K562 (cell line): ENCODE data around the gene RNF121. TPM values are rescaled to one million over a fixed set of nuclear protein-coding genes. Genes with fewer than 3 reads are reported as not detected.
A peak's percentile ranks its signal among the peaks of the same experiment; 100 is the strongest.

Source experiments
- ATAC-seq: fragments of 200-7000 bp; cut with Tn5 transposase; 3 replicates; pipeline ENCODE4 v1.9.1; 2020; ENCODE audit warnings: moderate library complexity
- BruUV-seq: library from RNA; stranded (reverse); fragments of 400-500 nt; replicated peaks from 2 replicates; lab custom pipeline; 2021; lab: Mats Ljungman, UMichigan
- CTCF ChIA-PET: fragments of 300-600 bp; formaldehyde crosslinking; extraction: SDS; loops from one replicate; lab custom pipeline; 2021; ENCODE audit warnings: low intra/inter-chr PET ratio; lab: Yijun Ruan, JAX
- POLR2A ChIA-PET: fragments of 300-600, 350-650 bp; sonication (Branson Sonifier 250); formaldehyde crosslinking; extraction: SDS; loops from one replicate; lab custom pipeline; 2021; ENCODE audit warnings: antibody characterized with exemption, inconsistent platforms; lab: Yijun Ruan, JAX
- DNase-seq, 4 experiments: peaks; one replicate each; pipeline versions ENCODE4 v3.0.0 to v3.0.0-alpha.2; 2011 to 2018; ENCODE audit warnings: low spot score in 3 of 4, mixed read lengths in 3 of 4; ENCODE audit errors: extremely low read depth in 1 of 4
- FAIRE-seq: peaks from 2 replicates; lab custom pipeline; 2011; peaks lifted over from hg19 to GRCh38; lab: Jason Lieb, UNC
- H2AFZ ChIP-seq: 2 replicates; pipeline ENCODE4 v1.6.0; 2011; ENCODE audit warnings: low read depth, low read length, control low read depth, inconsistent platforms
- H3K27ac ChIP-seq: fragments of 200-600 bp; 3 replicates; pipeline ENCODE4 v1.8.0; 2011; ENCODE audit warnings: low read depth, mild to moderate bottlenecking, control low read depth, inconsistent platforms, low read length, moderate library complexity, mixed read lengths; ENCODE audit errors: extremely low read depth
- H3K27me3 ChIP-seq, 2 experiments: fragments of 300-600 bp in 1 of 2; 2 replicates in 1 of 2; 3 replicates in 1 of 2; pipeline versions ENCODE4 v1.6.0 to v1.8.0; 2011; ENCODE audit warnings: inconsistent platforms in 2 of 2, low read length in 2 of 2, mild to moderate bottlenecking in 1 of 2, mixed read lengths in 1 of 2, moderate library complexity in 1 of 2; ENCODE audit not compliant: control insufficient read depth in 2 of 2, insufficient read depth in 2 of 2
- H3K36me3 ChIP-seq: fragments of 300-600 bp; 3 replicates; pipeline ENCODE4 v1.8.0; 2011; ENCODE audit warnings: mild to moderate bottlenecking, low read length, inconsistent platforms; ENCODE audit not compliant: control insufficient read depth, insufficient read depth
- H3K4me1 ChIP-seq, 2 experiments: fragments of 200-600 bp in 1 of 2; replicated peaks in 1 of 2; 2 replicates in 1 of 2; 3 replicates in 1 of 2; pipeline versions ENCODE4 v1.5.1 to v1.8.0; 2011; ENCODE audit warnings: inconsistent platforms in 2 of 2, low read length in 2 of 2, mild to moderate bottlenecking in 1 of 2, mixed read lengths in 1 of 2, moderate library complexity in 1 of 2; ENCODE audit not compliant: control insufficient read depth in 2 of 2, insufficient read depth in 2 of 2
- H3K4me2 ChIP-seq: 2 replicates; pipeline ENCODE4 v1.6.1; 2011; ENCODE audit warnings: low read length, control low read depth, inconsistent platforms, mixed read lengths; ENCODE audit not compliant: insufficient read depth
- H3K4me3 ChIP-seq: fragments of 200-600 bp; sonication (generic), shearing (Covaris generic); 2 replicates; pipeline ENCODE4 v1.5.1; 2016; ENCODE audit warnings: control low read depth, inconsistent platforms
- H3K79me2 ChIP-seq: fragments of 200-600 bp; 3 replicates; pipeline ENCODE4 v1.8.0; 2011; ENCODE audit warnings: low read length, inconsistent platforms; ENCODE audit not compliant: control insufficient read depth, insufficient read depth
- H3K9ac ChIP-seq, 2 experiments: 2 replicates each; pipeline versions ENCODE4 v1.6.0 to v1.6.1; 2011; ENCODE audit warnings: low read depth in 2 of 2, low read length in 2 of 2, control low read depth in 1 of 2, inconsistent platforms in 1 of 2, mild to moderate bottlenecking in 1 of 2, mixed read lengths in 1 of 2; ENCODE audit not compliant: insufficient read depth in 1 of 2
- H3K9me1 ChIP-seq: one replicate; pipeline ENCODE4 v1.6.0; 2011; ENCODE audit warnings: inconsistent platforms, mild to moderate bottlenecking, low read length, moderate library complexity; ENCODE audit not compliant: control insufficient read depth, insufficient read depth
- H3K9me3 ChIP-seq: replicated peaks from 2 replicates; pipeline ENCODE4 v1.5.1; 2011; ENCODE audit warnings: low read depth, low read length, inconsistent platforms; ENCODE audit not compliant: control insufficient read depth, insufficient read depth
- H4K20me1 ChIP-seq: replicated peaks from 2 replicates; pipeline ENCODE4 v1.6.1; 2011; ENCODE audit warnings: low read length, inconsistent platforms, mixed read lengths; ENCODE audit not compliant: control insufficient read depth, insufficient read depth
- NR2C1 ChIP-seq, 2 experiments: fragments of 450-650 bp; IDR thresholded peaks; 2 replicates each; pipeline ENCODE4 v1.6.1; 2017; ENCODE audit warnings: mild to moderate bottlenecking in 2 of 2, antibody characterized with exemption in 1 of 2, inconsistent platforms in 1 of 2, missing compliant biosample characterization in 1 of 2, missing genetic modification characterization in 1 of 2
- POLR2A ChIP-seq: fragments of 450-650 bp; conservative IDR thresholded peaks from 2 replicates; pipeline ENCODE4 v1.6.1; 2016
- POLR2G ChIP-seq: fragments of 200-400 bp; formaldehyde crosslinking; IDR thresholded peaks from 2 replicates; pipeline ENCODE4 v1.6.1; 2017; ENCODE audit warnings: low read depth, mild to moderate bottlenecking, antibody characterized with exemption, low read length, moderate library complexity
- RBFOX2 ChIP-seq: fragments of 200-400 bp; formaldehyde crosslinking; IDR thresholded peaks from 2 replicates; pipeline ENCODE4 v1.6.1; 2017; ENCODE audit warnings: low read depth, mild to moderate bottlenecking, low read length, moderate library complexity
- RBM22 ChIP-seq: fragments of 200-400 bp; formaldehyde crosslinking; IDR thresholded peaks from 2 replicates; pipeline ENCODE4 v1.6.1; 2018; ENCODE audit warnings: low read length, low read depth; ENCODE audit not compliant: poor library complexity, severe bottlenecking
- ZBTB33 ChIP-seq: sonication (generic); formaldehyde crosslinking; IDR thresholded peaks from 2 replicates; pipeline ENCODE4 v1.8.1; 2023; ENCODE audit warnings: mild to moderate bottlenecking, missing genetic modification reagents
- ZNF75A ChIP-seq: fragments of 450-650 bp; formaldehyde crosslinking; IDR thresholded peaks from 2 replicates; pipeline ENCODE4 v1.4.0; 2020; ENCODE audit warnings: mild to moderate bottlenecking
- WGBS: fragments of 100-300 bp; shearing (Covaris generic); methylation state at CpG from one replicate; pipeline ENCODE4 v1.1.6; 2016; ENCODE audit warnings: low coverage, mixed read lengths; ENCODE audit not compliant: insufficient coverage; ENCODE audit errors: missing lambda C conversion rate; 5-methylcytosine and 5-hydroxymethylcytosine counted together
- in situ Hi-C: fragments of 300-500 bp; cut with MboI; formaldehyde crosslinking; loops from 4 replicates; pipeline ENCODE4 v1.15.0; 2018; ENCODE audit warnings: inconsistent platforms, mixed read lengths
- intact Hi-C: fragments of 100-400 bp; cut with micrococcal nuclease; formaldehyde crosslinking; loops from 2 replicates; pipeline ENCODE4 v1.14.2; 2022
- polyA plus RNA-seq, 8 experiments: library from polyadenylated mRNA; depleted of rRNA in 4 of 8; stranded (reverse) in 5 of 8; unstranded in 3 of 8; fragments of >200 nt; fragmentation: Nextera tagmentation in 2 of 8; fragmentation: Illumina TruSeq in 1 of 8; extraction: Ambion mirVana in 2 of 8; extraction: Trizol in 1 of 8; gene quantifications; 2 replicates each; pipeline versions ENCODE4 v1.2.1 to v1.2.3, GENCODE V29; 2011 to 2014; ENCODE audit warnings: inconsistent platforms in 1 of 8, missing spikeins in 1 of 8
- total RNA-seq, 7 experiments: library from RNA; depleted of rRNA in 6 of 7; stranded (reverse); fragments of >200 nt in 6 of 7; fragmentation: Illumina TruSeq in 2 of 7; extraction: Trizol in 2 of 7; gene quantifications; 2 replicates each; pipeline versions ENCODE4 v1.2.1 to v1.2.3, GENCODE V29; 2011 to 2021; ENCODE audit warnings: low replicate concordance in 1 of 7
- TF ChIP-seq, protein P1 (sequence below): fragments of 250-450 bp; sonication (Bioruptor Pico); IDR thresholded peaks from 2 replicates; pipeline ENCODE4 v1.5.0; 2021; ENCODE audit warnings: mild to moderate bottlenecking, moderate library complexity
- TF ChIP-seq, protein P2 (sequence below): fragments of 250-450 bp; sonication (Bioruptor Pico); IDR thresholded peaks from 2 replicates; pipeline ENCODE4 v1.9.0; 2021; ENCODE audit warnings: mild to moderate bottlenecking

The RNF121 gene
- total and polyA plus RNA-seq, 9 of the 15 experiments (the other 6 are each of a cell fraction or from before 2014, with no cell fraction given) = 8.0 to 63.4 (median 20.5) TPM

GRCh38 chr11:72003776-72004171, 74.9 kb downstream of the RNF121 start:
- Histone ChIP-seq H3K27me3 (no peaks in the 10 kb centered on the region), H3K4me3 (no peak overlapping the region), H3K4me1 (peaks cover 19 to 39% of the 10 kb centered on the region in 2 experiments; a peak in 4 of 5 replicates), H3K9ac (peak overlapping the region in 1 of 2 experiments; percentile 36; a peak in 1 of 4 replicates), H3K4me2 (no peak overlapping the region), H3K9me3 (no peaks in the 10 kb centered on the region), H3K9me1 (peaks cover 6% of the 10 kb centered on the region), H2AFZ (no peak overlapping the region), H3K79me2 (no peaks in the 10 kb centered on the region), H3K36me3 (peaks cover 94% of the 10 kb centered on the region), H4K20me1 (no peaks in the 10 kb centered on the region), H3K27ac (no peak overlapping the region)
- no TSS peak for BruUV-seq
- FAIRE-seq (no peak), DNase-seq (no peak), ATAC-seq (no peak)
- in situ Hi-C loops = no loop called here
- POLR2A ChIA-PET = interaction anchor here (0.6 to 4.0 kb wide), 4 partner anchors 8 to 323 kb away, joined by 3 to 12 read pairs (median 5); no protein-coding TSS in a partner anchor
- CTCF ChIA-PET = no interaction called here
- WGBS = 93% methylated on average over 7 of the region's 20 CpGs
- intact Hi-C loops = no loop called here
- TF ChIP-seq POLR2A (peak; percentile 2; the same call in 1 of the 2 replicates), ZNF75A (CRISPR knock-in tag) (no peak), ZBTB33 (CRISPR knock-in tag) (peak; percentile 11; the same call in 1 of the 2 replicates), NR2C1 (IDR thresholded peaks at IDR 0.05) (no peak), NR2C1 (tag; IDR thresholded peaks at IDR 0.05) (no peak), RBFOX2 (no peak), RBM22 (peak; percentile 85), POLR2G (peak; percentile 81)
- TF ChIP-seq, protein P1, sequence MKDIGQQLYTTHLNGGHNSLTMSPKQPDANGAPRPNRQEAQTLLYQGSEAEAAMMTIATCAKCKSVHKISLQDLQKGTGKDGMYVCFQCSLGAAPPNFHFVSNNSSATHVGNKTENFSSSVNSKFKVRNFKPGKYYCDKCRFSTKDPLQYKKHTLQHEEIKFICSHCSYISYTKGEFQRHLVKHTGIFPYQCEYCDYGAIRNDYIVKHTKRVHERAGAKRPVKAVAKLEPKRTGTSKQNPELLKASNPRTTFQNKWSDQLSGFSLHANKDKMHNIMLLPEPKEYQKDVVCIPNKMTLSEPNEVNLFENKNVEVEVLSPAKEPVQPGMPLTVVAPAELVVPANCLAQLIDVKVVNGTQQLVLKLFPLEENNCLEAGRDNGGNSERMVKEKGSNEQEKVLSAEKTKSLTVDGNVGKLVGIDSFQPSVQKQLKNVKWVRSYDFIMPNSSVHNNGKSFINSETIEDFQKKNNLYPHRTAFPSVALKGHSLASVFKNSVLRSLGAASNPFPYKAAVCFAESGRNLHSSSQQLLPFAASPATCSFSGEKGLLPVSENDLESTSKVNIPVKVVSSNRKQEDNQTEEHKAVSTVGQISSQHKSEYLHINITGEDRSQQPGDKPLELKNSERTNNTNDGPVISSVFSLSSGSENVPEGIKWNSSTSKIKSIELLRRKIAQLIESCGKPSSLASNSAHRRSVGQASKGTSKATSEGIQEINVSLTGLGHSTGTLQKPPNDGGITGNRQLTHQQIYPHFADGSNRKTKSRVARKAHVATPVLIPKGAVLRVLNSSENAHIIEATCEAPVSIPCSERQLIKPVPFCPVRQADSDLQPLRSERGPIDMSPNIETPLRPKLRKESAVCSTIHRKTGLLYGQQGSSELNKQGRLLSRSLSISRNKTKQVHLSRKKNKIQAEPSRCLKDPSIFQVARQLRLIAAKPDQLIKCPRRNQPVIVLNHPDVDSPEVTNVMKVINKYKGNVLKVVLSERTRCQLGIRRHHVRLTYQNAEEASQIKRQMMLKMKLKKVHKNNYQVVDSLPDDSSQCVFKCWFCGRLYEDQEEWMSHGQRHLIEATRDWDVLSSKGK (CRISPR knock-in tag) = no peak
- TF ChIP-seq, protein P2, sequence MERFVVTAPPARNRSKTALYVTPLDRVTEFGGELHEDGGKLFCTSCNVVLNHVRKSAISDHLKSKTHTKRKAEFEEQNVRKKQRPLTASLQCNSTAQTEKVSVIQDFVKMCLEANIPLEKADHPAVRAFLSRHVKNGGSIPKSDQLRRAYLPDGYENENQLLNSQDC (CRISPR knock-in tag) = no peak
- TF ChIP-seq, all 486 proteins: peak for 4
